H9 (cell line): ENCODE results near the gene KIF22. TPM values are rescaled to one million over a fixed set of nuclear protein-coding genes. Genes with fewer than 3 reads are reported as not detected.

Experiments used
- DNase-seq: peaks from one replicate; pipeline ENCODE4 v3.0.0-alpha.2; 2017
- H2AFZ ChIP-seq: one replicate; pipeline ENCODE4 v1.6.1; 2013; ENCODE audit warnings: mild to moderate bottlenecking, low read length, control low read depth, moderate library complexity
- H2AK5ac ChIP-seq: 2 replicates; pipeline ENCODE4 v1.6.1; 2013; ENCODE audit warnings: low read length, control low read depth, mixed read lengths; ENCODE audit not compliant: insufficient read length
- H2BK120ac ChIP-seq: one replicate; pipeline ENCODE4 v1.6.1; 2013; ENCODE audit warnings: low read depth, mild to moderate bottlenecking, low read length, control low read depth, inconsistent platforms; ENCODE audit not compliant: poor library complexity, severe bottlenecking
- H2BK12ac ChIP-seq: 2 replicates; pipeline ENCODE4 v1.6.1; 2013; ENCODE audit warnings: low read length, control low read depth, mixed read lengths, low read depth; ENCODE audit not compliant: insufficient read length
- H2BK15ac ChIP-seq: 2 replicates; pipeline ENCODE4 v1.6.1; 2013; ENCODE audit warnings: low read depth, low read length, control low read depth
- H2BK20ac ChIP-seq: one replicate; pipeline ENCODE4 v1.6.1; 2013; ENCODE audit warnings: low read depth, mild to moderate bottlenecking, low read length, control low read depth, inconsistent platforms; ENCODE audit not compliant: poor library complexity, severe bottlenecking
- H2BK5ac ChIP-seq: 2 replicates; pipeline ENCODE4 v1.6.1; 2013; ENCODE audit warnings: low read length, control low read depth, mixed read lengths; ENCODE audit not compliant: insufficient read length
- H3K14ac ChIP-seq: 2 replicates; pipeline ENCODE4 v1.6.1; 2013; ENCODE audit warnings: low read length, control low read depth; ENCODE audit not compliant: insufficient read depth
- H3K18ac ChIP-seq: 2 replicates; pipeline ENCODE4 v1.6.1; 2013; ENCODE audit warnings: low read depth, mild to moderate bottlenecking, mixed read lengths, low read length, control low read depth; ENCODE audit not compliant: insufficient read length
- H3K23ac ChIP-seq: 2 replicates; pipeline ENCODE4 v1.6.1; 2013; ENCODE audit warnings: low read length, control low read depth, mixed read lengths, low read depth; ENCODE audit not compliant: insufficient read length
- H3K23me2 ChIP-seq: 2 replicates; pipeline ENCODE4 v1.6.1; 2013; ENCODE audit warnings: low read depth, mild to moderate bottlenecking, mixed read lengths, low read length, control low read depth; ENCODE audit not compliant: insufficient read length, poor library complexity, severe bottlenecking
- H3K27ac ChIP-seq: 2 replicates; pipeline ENCODE4 v1.5.1; 2013; ENCODE audit warnings: low read length, control low read depth, mixed read lengths, low read depth; ENCODE audit not compliant: insufficient read length
- H3K27me3 ChIP-seq: 2 replicates; pipeline ENCODE4 v1.6.1; 2013; ENCODE audit warnings: low read length, control low read depth, inconsistent platforms; ENCODE audit not compliant: insufficient read depth
- H3K4ac ChIP-seq: 2 replicates; pipeline ENCODE4 v1.6.1; 2013; ENCODE audit warnings: low read depth, mild to moderate bottlenecking, control low read depth, inconsistent platforms, low read length, moderate library complexity
- H3K4me1 ChIP-seq: 2 replicates; pipeline ENCODE4 v1.6.1; 2013; ENCODE audit warnings: low read length, control low read depth, inconsistent platforms; ENCODE audit not compliant: insufficient read depth
- H3K4me2 ChIP-seq: 2 replicates; pipeline ENCODE4 v1.6.1; 2013; ENCODE audit warnings: low read length, control low read depth, mixed read lengths; ENCODE audit not compliant: insufficient read length, insufficient read depth
- H3K56ac ChIP-seq: 2 replicates; pipeline ENCODE4 v1.6.1; 2013; ENCODE audit warnings: low read depth, mild to moderate bottlenecking, mixed read lengths, low read length, control low read depth; ENCODE audit not compliant: insufficient read length
- H3K79me1 ChIP-seq: 2 replicates; pipeline ENCODE4 v1.6.1; 2013; ENCODE audit warnings: low read depth, mild to moderate bottlenecking, moderate library complexity, low read length, control low read depth, inconsistent platforms; ENCODE audit not compliant: insufficient read depth, poor library complexity, severe bottlenecking
- H3K79me2 ChIP-seq: 2 replicates; pipeline ENCODE4 v1.6.1; 2013; ENCODE audit warnings: low read length, control low read depth, inconsistent platforms; ENCODE audit not compliant: insufficient read depth
- H3K9ac ChIP-seq: 2 replicates; pipeline ENCODE4 v1.6.1; 2013; ENCODE audit warnings: low read length, control low read depth, mixed read lengths; ENCODE audit not compliant: insufficient read length; ENCODE audit errors: extremely low read depth
- H3K9me3 ChIP-seq: one replicate; pipeline ENCODE4 v1.6.1; 2013; ENCODE audit warnings: low read depth, low read length, inconsistent platforms; ENCODE audit not compliant: control insufficient read depth
- H3T11ph ChIP-seq: one replicate; pipeline ENCODE4 v1.6.1; 2013; ENCODE audit warnings: mild to moderate bottlenecking, low read length, control low read depth, inconsistent platforms
- H4K20me1 ChIP-seq: one replicate; pipeline ENCODE4 v1.6.1; 2013; ENCODE audit not compliant: control insufficient read depth, insufficient read length, insufficient read depth
- H4K5ac ChIP-seq: 2 replicates; pipeline ENCODE4 v1.6.1; 2013; ENCODE audit warnings: low read depth, mild to moderate bottlenecking, mixed read lengths, low read length, control low read depth; ENCODE audit not compliant: insufficient read length
- H4K8ac ChIP-seq: replicated peaks from 2 replicates; pipeline ENCODE4 v1.6.1; 2013; ENCODE audit warnings: low read length, control low read depth, mixed read lengths, low read depth; ENCODE audit not compliant: insufficient read length
- H4K91ac ChIP-seq: 2 replicates; pipeline ENCODE4 v1.6.1; 2013; ENCODE audit warnings: low read depth, mild to moderate bottlenecking, moderate library complexity, mixed read lengths, low read length, control low read depth; ENCODE audit not compliant: insufficient read length
- H3K27ac Mint-ChIP-seq, 3 experiments: 2 replicates in 2 of 3; 3 replicates in 1 of 3; pipeline ENCODE4 v1.8.0; 2020 to 2021; ENCODE audit warnings: mixed read lengths in 3 of 3, mild to moderate bottlenecking in 1 of 3, moderate library complexity in 1 of 3
- H3K27me3 Mint-ChIP-seq: 2 replicates; pipeline ENCODE4 v1.8.0; 2021; ENCODE audit warnings: low read depth, mild to moderate bottlenecking, moderate library complexity, mixed read lengths
- H3K36me3 Mint-ChIP-seq, 3 experiments: 2 replicates in 2 of 3; 3 replicates in 1 of 3; pipeline ENCODE4 v1.8.0; 2020 to 2021; ENCODE audit warnings: low read depth in 3 of 3, mixed read lengths in 3 of 3; ENCODE audit not compliant: insufficient read depth in 1 of 3
- H3K4me1 Mint-ChIP-seq, 2 experiments: 2 replicates each; pipeline ENCODE4 v1.8.0; 2020; ENCODE audit warnings: mixed read lengths in 2 of 2
- H3K4me3 Mint-ChIP-seq, 2 experiments: 2 replicates in 1 of 2; 3 replicates in 1 of 2; pipeline ENCODE4 v1.8.0; 2020 to 2021; ENCODE audit warnings: mild to moderate bottlenecking in 2 of 2, mixed read lengths in 2 of 2, moderate library complexity in 1 of 2
- H3K9me3 Mint-ChIP-seq, 2 experiments: 2 replicates in 1 of 2; 3 replicates in 1 of 2; pipeline ENCODE4 v1.8.0; 2020; ENCODE audit warnings: mild to moderate bottlenecking in 2 of 2, mixed read lengths in 2 of 2, moderate library complexity in 1 of 2
- CTCF ChIP-seq: fragments of 200-600 bp; sonication (generic); conservative IDR thresholded peaks from 3 replicates; pipeline ENCODE4 v1.8.0; 2021; ENCODE audit warnings: antibody characterized with exemption, mild to moderate bottlenecking
- WGBS: extraction: QIAGEN DNeasy Blood & Tissue Kit; methylation state at CpG from one replicate; pipeline ENCODE4 v1.1.7; 2013; ENCODE audit warnings: missing lambda C conversion rate, low lambda C conversion rate, mixed read lengths; ENCODE audit not compliant: insufficient read length; ENCODE audit errors: extremely low coverage; 5-methylcytosine and 5-hydroxymethylcytosine counted together
- total RNA-seq: library from RNA; stranded (reverse); gene quantifications from 2 replicates; pipeline ENCODE4 v1.2.1, GENCODE V29; 2021

KIF22 gene
- total RNA-seq, 1 experiment from 2014 or later = 151 TPM

DNA sequence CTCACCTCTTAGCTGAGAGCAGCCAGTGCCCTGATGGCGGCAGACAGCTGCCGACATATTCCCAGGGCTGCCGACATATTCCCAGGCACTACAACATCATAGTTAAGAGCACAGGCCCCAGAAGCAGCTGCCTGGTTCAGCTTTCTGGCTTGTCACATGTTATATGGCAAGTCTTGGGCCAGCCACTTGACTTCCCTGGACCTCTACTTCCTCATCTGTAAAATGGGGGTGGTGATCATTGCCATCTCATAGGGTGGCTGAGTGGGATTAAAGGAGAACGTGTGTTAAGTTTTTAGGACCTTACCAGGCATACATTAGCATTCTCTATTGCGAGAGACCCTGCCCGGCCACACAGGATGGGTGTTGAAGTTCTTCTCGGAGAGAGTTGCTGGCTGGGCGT, 53.4 kb downstream of the KIF22 start:
- H3K56ac ChIP-seq = no peak overlapping the region
- H3K4me1 ChIP-seq = no peaks in the 10 kb centered on the region
- no CpG with 5 or more reads among the region's 8 CpGs for WGBS
- no peak overlapping the region for H3T11ph ChIP-seq
- no peaks in the 10 kb centered on the region for H3K9me3 ChIP-seq
- H2AK5ac ChIP-seq = no peak overlapping the region
- no peak overlapping the region for H2BK20ac ChIP-seq
- no peaks in the 10 kb centered on the region for H3K23me2 ChIP-seq
- no peak overlapping the region for H2BK120ac ChIP-seq
- H2BK15ac ChIP-seq = no peak overlapping the region
- H3K4me2 ChIP-seq = no peak overlapping the region
- TF ChIP-seq CTCF = no peak
- no peaks in the 10 kb centered on the region for H3K9me3 Mint-ChIP-seq
- DNase-seq = no peak
- H3K36me3 Mint-ChIP-seq = peaks cover 0 to 5% (median 0%) of the 10 kb centered on the region in 3 experiments; a peak in 2 of 7 replicates
- H3K4me3 Mint-ChIP-seq = no peak overlapping the region
- no peaks in the 10 kb centered on the region for H3K4me1 Mint-ChIP-seq
- no peak overlapping the region for H2BK12ac ChIP-seq
- no peak overlapping the region for H2AFZ ChIP-seq
- no peak overlapping the region for H3K9ac ChIP-seq
- no peak overlapping the region for H3K4ac ChIP-seq
- H3K27me3 ChIP-seq = no peaks in the 10 kb centered on the region
- H3K79me1 ChIP-seq = no peaks in the 10 kb centered on the region
- no peak overlapping the region for H3K14ac ChIP-seq
- no peak overlapping the region for H4K91ac ChIP-seq
- H4K8ac ChIP-seq = no peak overlapping the region
- no peaks in the 10 kb centered on the region for H3K79me2 ChIP-seq
- H4K20me1 ChIP-seq = no peaks in the 10 kb centered on the region
- H4K5ac ChIP-seq = no peak overlapping the region
- no peak overlapping the region for H3K23ac ChIP-seq
- H3K27ac ChIP-seq = no peak overlapping the region
- H3K18ac ChIP-seq = no peak overlapping the region
- H2BK5ac ChIP-seq = no peak overlapping the region
- peak overlapping the region in 2 of 3 experiments; percentile 30 to 67; a peak in 4 of 7 replicates for H3K27ac Mint-ChIP-seq
- no peaks in the 10 kb centered on the region for H3K27me3 Mint-ChIP-seq
